NCI-H2227 (cell line): ENCODE measurements around the gene RHOT1.
"Not testable (repeated sequence)": the region's sequence is repeated elsewhere in the genome, so short reads cannot be mapped to it uniquely, and the experiment has no call there.

ENCODE experiments used
- DNase-seq: peaks from one replicate; lab custom pipeline; 2025; ENCODE audit not compliant: unreplicated experiment; lab: John Stamatoyannopoulos, UW

The RHOT1 gene

GRCh38 chr17:32123782-32124181, 18.5 kb upstream of the RHOT1 start:
- no peak for DNase-seq

- no peak for DNase-seq
These were observed 17.1 kb upstream of the RHOT1 start for GRCh38 chr17:32124985-32125847.

- DNase-seq: no peak
These were observed 16.5 kb upstream of the RHOT1 start for GRCh38 chr17:32125848-32126153.

- no peak for DNase-seq
These were observed 16.0 kb upstream of the RHOT1 start for GRCh38 chr17:32126325-32126724.

GRCh38 chr17:32126746-32127145, 15.6 kb upstream of the RHOT1 start:
- no peak for DNase-seq

- peak; percentile 68 for DNase-seq
These were observed 15.0 kb upstream of the RHOT1 start for GRCh38 chr17:32127158-32127897.

GRCh38 chr17:32128470-32128869, 13.8 kb upstream of the RHOT1 start:
- DNase-seq: not testable (repeated sequence)

GRCh38 chr17:32135497-32136117, 6.7 kb upstream of the RHOT1 start:
- DNase-seq: not testable (repeated sequence)

- DNase-seq: no peak
These were observed 5.4 kb upstream of the RHOT1 start for GRCh38 chr17:32136856-32137255.

- not testable (repeated sequence) for DNase-seq
These were observed 2.8 kb upstream of the RHOT1 start for GRCh38 chr17:32139504-32139903.

- DNase-seq: peak; percentile 49
These were observed 1.0 kb upstream of the RHOT1 start for GRCh38 chr17:32141258-32141657.

GRCh38 chr17:32141679-32142037, 644 bp upstream of the RHOT1 start:
- no peak for DNase-seq

GRCh38 chr17:32142857-32143526, 690 bp downstream of the RHOT1 start:
- peak; percentile 18 for DNase-seq

- DNase-seq: no peak
These were observed 1.2 kb downstream of the RHOT1 start for GRCh38 chr17:32143527-32143870.

GRCh38 chr17:32144442-32144841, 2.1 kb downstream of the RHOT1 start:
- DNase-seq: not testable (repeated sequence)

GRCh38 chr17:32148351-32148750, 6.0 kb downstream of the RHOT1 start:
- DNase-seq: no peak

GRCh38 chr17:32150358-32150757, 8.1 kb downstream of the RHOT1 start:
- no peak for DNase-seq

GRCh38 chr17:32152130-32152529, 9.8 kb downstream of the RHOT1 start:
- DNase-seq: no peak

GRCh38 chr17:32155896-32156295, 13.6 kb downstream of the RHOT1 start:
- DNase-seq: no peak

- DNase-seq: no peak
These were observed 14.4 kb downstream of the RHOT1 start for GRCh38 chr17:32156656-32157055.

- DNase-seq: no peak
These were observed 14.9 kb downstream of the RHOT1 start for GRCh38 chr17:32157225-32157624.
